GM19397 (cell line): ENCODE results near the gene IPO4.
"Not testable (repeated sequence)": the region's sequence is repeated elsewhere in the genome, so short reads cannot be mapped to it uniquely, and the experiment has no call there.

ENCODE experiments used
- ATAC-seq: cut with Tn5 transposase; IDR thresholded peaks from one replicate; pipeline ENCODE4 v1.9.1; 2021; ENCODE audit warnings: mild to moderate bottlenecking, moderate library complexity; ENCODE audit not compliant: unreplicated experiment

IPO4 gene

DNA sequence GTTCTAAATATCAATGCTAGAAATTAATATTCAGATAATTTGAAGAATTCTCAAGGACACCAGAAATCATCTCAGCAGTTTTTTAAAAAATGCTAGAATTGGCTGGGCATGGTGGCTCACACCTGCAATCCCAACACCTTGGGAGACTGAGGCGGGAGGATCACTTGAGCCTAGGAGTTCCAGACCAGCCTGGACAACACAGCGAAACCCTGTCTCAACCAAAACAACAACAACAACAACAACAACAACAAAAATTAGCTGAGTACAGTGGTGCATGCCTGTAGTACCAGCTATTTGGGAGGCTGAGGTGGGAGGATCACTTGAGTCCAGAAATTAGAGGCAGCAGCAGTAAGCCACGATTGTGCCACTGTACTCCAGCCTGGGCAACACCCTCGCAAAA is 30.5 kb upstream of the IPO4 start:
- ATAC-seq, result no peak

DNA sequence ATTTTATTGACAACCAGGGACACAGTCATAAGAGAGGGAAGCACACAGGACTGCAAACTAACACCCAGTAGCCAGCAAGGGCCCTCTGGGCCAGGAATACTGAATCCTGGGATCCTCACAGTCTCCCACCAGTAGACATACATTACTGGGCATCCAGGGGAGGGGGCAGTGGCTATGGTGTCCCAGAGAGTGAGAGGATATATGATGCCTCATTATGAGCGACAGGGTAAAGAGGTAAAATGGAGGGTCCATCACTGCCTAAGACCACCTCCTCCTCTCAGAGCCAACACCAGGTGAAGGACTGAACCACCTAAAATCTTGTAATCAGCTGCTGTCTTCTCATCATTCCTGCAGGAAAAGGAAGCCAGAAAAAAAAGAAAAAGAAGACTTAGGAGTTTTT is 28.3 kb upstream of the IPO4 start:
- ATAC-seq, result not testable (repeated sequence)

- no peak for ATAC-seq
These were observed 27.7 kb upstream of the IPO4 start for GRCh38 chr14:24216345-24216699.

DNA sequence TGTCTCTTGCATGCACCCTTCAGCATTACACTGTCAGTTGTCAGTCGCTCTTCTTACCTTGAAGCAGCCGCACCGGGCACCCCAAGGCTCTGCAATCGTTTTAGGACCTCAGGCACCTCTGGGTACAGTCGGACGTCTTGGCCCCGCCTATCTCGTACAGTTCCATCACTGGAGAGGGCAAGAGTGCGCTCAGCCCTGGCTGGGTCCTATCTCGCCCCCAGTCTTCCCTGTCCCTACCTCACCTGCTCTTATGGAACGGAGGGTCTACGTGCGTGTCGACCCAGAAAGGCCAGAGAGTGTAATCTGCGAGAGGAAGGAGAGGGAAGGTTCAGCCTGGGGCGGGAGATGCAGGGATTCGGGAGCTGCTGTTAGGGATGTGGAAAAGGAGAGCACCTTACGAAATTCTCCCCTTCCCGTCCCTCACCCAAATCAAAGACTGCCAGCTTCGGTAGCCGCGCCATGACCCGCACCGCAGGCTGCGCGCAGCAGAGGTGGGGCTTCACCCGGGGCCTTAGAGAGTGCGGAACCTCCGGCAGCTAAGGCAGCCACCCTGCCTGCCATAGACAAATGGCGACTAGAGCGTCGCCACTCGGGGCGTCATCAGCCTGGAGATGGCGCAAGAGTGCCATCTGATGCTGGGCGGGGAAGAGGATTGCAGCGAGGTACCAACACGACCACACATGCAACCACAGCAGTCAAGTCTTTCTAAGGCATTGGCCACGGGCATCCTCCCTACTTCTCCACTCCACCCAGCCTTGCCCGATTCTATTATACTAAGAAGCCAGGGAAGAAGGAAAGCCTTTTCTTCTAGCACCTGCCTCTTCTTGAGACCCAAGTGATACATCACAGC is 27.1 kb upstream of the IPO4 start, which contains the start of gene MDP1:
Gene MDP1, minus strand, starts transcription at position 572 of the 850 bp plus-strand sequence. Its CDS starts 111 bp downstream, at position 461.
- peak; percentile 69 for ATAC-seq

DNA sequence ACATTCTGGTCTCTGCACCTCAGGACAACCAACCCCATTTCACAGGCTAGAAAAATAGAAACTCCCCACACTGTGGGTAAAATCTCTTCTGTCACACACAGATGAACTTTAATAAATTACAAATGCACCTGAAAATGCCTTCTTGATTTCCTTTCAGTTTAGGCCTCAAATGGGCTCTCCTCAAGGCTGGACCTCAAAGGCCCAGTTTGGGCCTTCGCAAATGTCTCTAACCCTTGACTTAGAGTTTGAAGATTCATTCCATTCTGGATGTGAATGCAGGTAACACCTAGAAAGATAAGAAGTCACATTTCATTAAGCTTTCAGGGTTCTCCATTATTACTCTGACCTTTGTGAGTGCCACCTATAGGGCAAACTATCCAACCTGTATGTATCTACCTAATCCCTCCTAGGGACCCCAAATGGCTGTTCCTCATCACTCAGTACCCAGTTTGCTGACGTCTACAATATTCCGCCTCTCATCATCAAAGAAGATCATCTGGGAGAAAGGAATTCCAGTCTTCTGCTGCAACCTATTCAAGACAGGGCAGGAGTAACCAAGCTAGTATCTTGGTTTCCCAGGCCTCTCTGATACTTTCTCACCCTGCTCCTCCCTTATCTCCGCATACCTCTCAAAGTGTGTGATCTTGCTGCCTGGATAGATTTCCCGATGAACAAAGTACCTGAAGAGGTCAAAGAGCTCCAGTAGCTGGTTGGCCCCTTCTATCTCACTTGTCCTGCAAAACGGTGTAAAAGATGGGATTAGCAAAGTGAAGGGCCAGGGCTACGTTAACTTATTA is 25.4 kb upstream of the IPO4 start:
- no peak for ATAC-seq

GRCh38 chr14:24212924-24213865 is 24.6 kb upstream of the IPO4 start, which contains the start of gene CHMP4A:
Gene CHMP4A, minus strand, starts transcription at chr14:24213488. Its CDS starts 49 bp downstream, at chr14:24213439.
- ATAC-seq, result peak; percentile 77

DNA sequence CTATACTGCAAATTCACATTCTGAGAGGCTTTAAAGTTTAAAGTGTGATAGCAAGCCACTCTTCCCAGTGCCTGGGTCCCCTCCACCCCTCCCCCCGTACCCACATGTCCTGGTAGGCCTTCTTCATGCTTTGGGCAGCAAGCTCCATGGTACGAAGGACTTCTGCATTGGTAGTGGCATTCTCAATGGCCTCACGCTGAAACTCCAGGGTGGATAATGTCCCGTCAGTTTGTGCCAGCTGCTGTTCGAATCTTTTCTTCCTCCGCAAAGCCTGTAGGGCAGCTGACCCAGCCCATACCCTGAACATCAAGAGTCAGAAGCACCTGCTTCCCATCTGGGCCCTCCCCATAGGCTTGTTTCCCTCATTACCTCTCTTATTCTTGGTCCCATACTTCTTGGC is 22.7 kb upstream of the IPO4 start:
- ATAC-seq, result no peak

GRCh38 chr14:24207625-24208024 is 19.0 kb upstream of the IPO4 start:
- ATAC-seq, result no peak

DNA sequence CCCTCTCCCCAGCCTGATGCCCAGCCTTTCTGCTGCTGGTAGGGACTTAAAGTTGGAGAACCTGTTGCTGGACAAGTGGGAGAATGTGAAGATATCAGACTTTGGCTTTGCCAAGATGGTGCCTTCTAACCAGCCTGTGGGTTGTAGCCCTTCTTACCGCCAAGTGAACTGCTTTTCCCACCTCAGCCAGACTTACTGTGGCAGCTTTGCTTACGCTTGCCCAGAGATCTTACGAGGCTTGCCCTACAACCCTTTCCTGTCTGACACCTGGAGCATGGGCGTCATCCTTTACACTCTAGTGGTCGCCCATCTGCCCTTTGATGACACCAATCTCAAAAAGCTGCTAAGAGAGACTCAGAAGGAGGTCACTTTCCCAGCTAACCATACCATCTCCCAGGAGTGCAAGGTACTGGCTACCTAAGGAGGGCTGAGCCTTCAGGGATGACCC is 18.5 kb upstream of the IPO4 start:
- ATAC-seq, result no peak

- ATAC-seq, result no peak
These were observed 17.9 kb upstream of the IPO4 start for GRCh38 chr14:24206260-24207103.

GRCh38 chr14:24204163-24205146 is 15.8 kb upstream of the IPO4 start:
- no peak for ATAC-seq

DNA sequence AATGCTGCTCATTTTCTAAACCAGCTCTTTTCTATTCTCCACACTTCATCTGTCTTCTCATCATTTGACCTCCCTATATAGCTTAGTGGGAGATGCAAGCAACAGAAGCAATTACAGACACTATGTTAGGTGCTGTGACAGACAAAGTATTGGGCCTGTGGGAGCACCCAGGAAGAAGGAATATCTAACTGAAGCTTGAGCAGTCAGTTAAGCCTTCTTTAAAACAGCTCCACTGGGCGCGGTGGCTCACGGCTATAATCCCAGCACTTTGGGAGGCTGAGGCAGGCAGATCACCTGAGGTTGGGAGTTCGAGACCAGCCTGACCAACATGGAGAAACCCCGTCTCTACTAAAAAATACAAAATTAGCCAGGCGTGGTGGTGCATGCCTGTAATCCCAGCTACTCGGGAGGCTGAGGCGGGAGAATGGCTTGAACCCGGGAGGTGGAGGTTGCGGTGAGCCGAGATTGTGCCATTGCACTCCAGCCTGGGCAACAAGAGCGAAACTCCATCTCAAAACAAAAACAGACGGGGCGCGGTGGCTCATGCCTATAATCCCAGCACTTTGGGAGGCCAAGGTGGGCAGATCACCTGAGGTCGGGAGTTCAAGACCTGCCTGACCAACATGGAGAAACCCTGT is 14.8 kb upstream of the IPO4 start:
- ATAC-seq, result not testable (repeated sequence)

- ATAC-seq, result not testable (repeated sequence)
These were observed 13.9 kb upstream of the IPO4 start for GRCh38 chr14:24202538-24202937.

DNA sequence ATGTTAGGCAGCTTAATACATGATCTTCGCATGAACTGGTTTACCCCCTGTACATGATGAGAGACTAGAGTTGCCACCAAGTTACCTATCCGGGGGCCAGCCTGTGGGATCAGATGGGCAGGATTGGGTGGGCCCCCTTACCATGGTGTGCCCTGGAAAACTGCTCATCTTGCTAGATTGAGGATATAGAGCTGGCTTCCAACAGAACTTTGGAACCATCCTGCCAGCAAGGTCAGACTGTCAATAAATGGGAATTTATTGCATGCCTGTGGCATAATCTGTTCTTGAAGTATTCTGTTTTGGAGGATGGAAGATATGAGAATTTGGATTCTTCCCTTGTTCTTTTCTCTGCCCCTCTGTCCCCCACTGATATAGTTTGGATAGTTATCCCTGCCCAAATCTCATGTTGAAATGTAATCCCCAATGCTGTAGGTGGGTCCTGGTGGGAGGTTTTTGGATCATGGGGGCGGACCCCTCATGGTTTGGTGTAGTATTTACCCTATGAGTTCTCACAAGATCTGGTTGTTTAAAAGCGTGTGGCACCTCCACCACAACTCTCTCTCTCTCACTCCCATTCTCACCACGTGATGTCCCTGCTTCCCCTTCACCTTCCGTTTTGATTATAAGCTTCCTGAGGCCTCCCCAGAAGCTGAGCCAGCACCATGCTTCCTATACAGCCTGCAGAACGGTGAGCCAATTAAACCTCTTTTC is 10.4 kb upstream of the IPO4 start:
- no peak for ATAC-seq

- ATAC-seq, result no peak
These were observed 8.4 kb upstream of the IPO4 start for GRCh38 chr14:24197056-24197450.

DNA sequence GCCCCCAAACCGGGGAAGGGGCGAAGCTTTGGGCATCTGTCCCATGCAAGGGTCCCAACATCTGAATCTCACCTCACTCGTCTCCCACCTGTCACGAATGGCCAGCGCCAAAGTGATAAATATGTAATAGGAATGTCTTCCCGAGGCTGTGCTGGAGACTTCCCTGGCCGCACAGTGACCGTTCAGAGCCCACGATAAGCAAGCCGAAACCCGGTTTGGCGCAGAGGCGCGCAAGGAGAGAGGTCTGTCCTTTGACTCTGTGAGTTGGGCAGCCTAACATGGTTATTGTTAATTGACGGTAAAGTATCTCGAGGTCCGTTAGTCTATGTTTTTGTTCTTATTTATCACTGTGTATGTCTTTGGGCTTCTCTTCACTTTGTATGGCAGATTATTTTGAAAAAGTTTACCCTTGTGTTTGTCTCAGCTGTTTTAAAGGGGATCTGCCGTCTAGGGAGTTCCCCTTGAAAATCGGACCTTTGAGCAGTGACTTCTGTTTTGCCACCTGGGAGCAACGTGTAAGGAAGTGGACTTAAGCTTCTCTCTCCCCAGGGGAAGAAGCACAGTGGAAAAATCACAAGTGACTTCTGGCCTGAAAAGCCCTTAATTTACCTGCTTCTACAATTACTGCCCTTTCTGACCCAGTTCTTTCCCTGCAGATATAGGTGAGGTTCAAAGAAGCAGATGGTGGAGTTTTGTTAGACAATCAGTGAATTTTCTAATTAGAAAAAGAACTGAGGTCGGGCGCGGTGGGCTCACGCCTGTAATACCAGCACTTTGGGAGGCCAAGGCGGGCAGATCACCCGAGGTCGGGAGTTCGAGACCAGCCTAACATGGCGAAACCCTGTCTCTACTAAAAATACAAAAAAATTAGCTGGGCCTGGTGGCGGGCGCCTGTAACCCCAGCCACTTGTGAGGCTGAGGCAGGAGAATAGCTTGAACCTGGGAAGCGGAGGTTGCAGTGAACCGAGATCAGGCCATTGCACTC is 7.7 kb upstream of the IPO4 start:
- no peak for ATAC-seq
